H9 (cell line): Measurements from ENCODE around the gene FTO. TPM values are rescaled to one million over a fixed set of nuclear protein-coding genes. Genes with fewer than 3 reads are reported as not detected.

ENCODE experiments used
- DNase-seq: peaks from one replicate; pipeline ENCODE4 v3.0.0-alpha.2; 2017
- H2AFZ ChIP-seq: one replicate; pipeline ENCODE4 v1.6.1; 2013; ENCODE audit warnings: mild to moderate bottlenecking, low read length, control low read depth, moderate library complexity
- H2AK5ac ChIP-seq: 2 replicates; pipeline ENCODE4 v1.6.1; 2013; ENCODE audit warnings: low read length, control low read depth, mixed read lengths; ENCODE audit not compliant: insufficient read length
- H2BK120ac ChIP-seq: one replicate; pipeline ENCODE4 v1.6.1; 2013; ENCODE audit warnings: low read depth, mild to moderate bottlenecking, low read length, control low read depth, inconsistent platforms; ENCODE audit not compliant: poor library complexity, severe bottlenecking
- H2BK12ac ChIP-seq: 2 replicates; pipeline ENCODE4 v1.6.1; 2013; ENCODE audit warnings: low read length, control low read depth, mixed read lengths, low read depth; ENCODE audit not compliant: insufficient read length
- H2BK15ac ChIP-seq: 2 replicates; pipeline ENCODE4 v1.6.1; 2013; ENCODE audit warnings: low read depth, low read length, control low read depth
- H2BK20ac ChIP-seq: one replicate; pipeline ENCODE4 v1.6.1; 2013; ENCODE audit warnings: low read depth, mild to moderate bottlenecking, low read length, control low read depth, inconsistent platforms; ENCODE audit not compliant: poor library complexity, severe bottlenecking
- H2BK5ac ChIP-seq: 2 replicates; pipeline ENCODE4 v1.6.1; 2013; ENCODE audit warnings: low read length, control low read depth, mixed read lengths; ENCODE audit not compliant: insufficient read length
- H3K14ac ChIP-seq: 2 replicates; pipeline ENCODE4 v1.6.1; 2013; ENCODE audit warnings: low read length, control low read depth; ENCODE audit not compliant: insufficient read depth
- H3K18ac ChIP-seq: 2 replicates; pipeline ENCODE4 v1.6.1; 2013; ENCODE audit warnings: low read depth, mild to moderate bottlenecking, mixed read lengths, low read length, control low read depth; ENCODE audit not compliant: insufficient read length
- H3K23ac ChIP-seq: 2 replicates; pipeline ENCODE4 v1.6.1; 2013; ENCODE audit warnings: low read length, control low read depth, mixed read lengths, low read depth; ENCODE audit not compliant: insufficient read length
- H3K23me2 ChIP-seq: 2 replicates; pipeline ENCODE4 v1.6.1; 2013; ENCODE audit warnings: low read depth, mild to moderate bottlenecking, mixed read lengths, low read length, control low read depth; ENCODE audit not compliant: insufficient read length, poor library complexity, severe bottlenecking
- H3K27ac ChIP-seq: 2 replicates; pipeline ENCODE4 v1.5.1; 2013; ENCODE audit warnings: low read length, control low read depth, mixed read lengths, low read depth; ENCODE audit not compliant: insufficient read length
- H3K27me3 ChIP-seq: 2 replicates; pipeline ENCODE4 v1.6.1; 2013; ENCODE audit warnings: low read length, control low read depth, inconsistent platforms; ENCODE audit not compliant: insufficient read depth
- H3K4ac ChIP-seq: 2 replicates; pipeline ENCODE4 v1.6.1; 2013; ENCODE audit warnings: low read depth, mild to moderate bottlenecking, control low read depth, inconsistent platforms, low read length, moderate library complexity
- H3K4me1 ChIP-seq: 2 replicates; pipeline ENCODE4 v1.6.1; 2013; ENCODE audit warnings: low read length, control low read depth, inconsistent platforms; ENCODE audit not compliant: insufficient read depth
- H3K4me2 ChIP-seq: 2 replicates; pipeline ENCODE4 v1.6.1; 2013; ENCODE audit warnings: low read length, control low read depth, mixed read lengths; ENCODE audit not compliant: insufficient read length, insufficient read depth
- H3K56ac ChIP-seq: 2 replicates; pipeline ENCODE4 v1.6.1; 2013; ENCODE audit warnings: low read depth, mild to moderate bottlenecking, mixed read lengths, low read length, control low read depth; ENCODE audit not compliant: insufficient read length
- H3K79me1 ChIP-seq: 2 replicates; pipeline ENCODE4 v1.6.1; 2013; ENCODE audit warnings: low read depth, mild to moderate bottlenecking, moderate library complexity, low read length, control low read depth, inconsistent platforms; ENCODE audit not compliant: insufficient read depth, poor library complexity, severe bottlenecking
- H3K79me2 ChIP-seq: 2 replicates; pipeline ENCODE4 v1.6.1; 2013; ENCODE audit warnings: low read length, control low read depth, inconsistent platforms; ENCODE audit not compliant: insufficient read depth
- H3K9ac ChIP-seq: 2 replicates; pipeline ENCODE4 v1.6.1; 2013; ENCODE audit warnings: low read length, control low read depth, mixed read lengths; ENCODE audit not compliant: insufficient read length; ENCODE audit errors: extremely low read depth
- H3K9me3 ChIP-seq: one replicate; pipeline ENCODE4 v1.6.1; 2013; ENCODE audit warnings: low read depth, low read length, inconsistent platforms; ENCODE audit not compliant: control insufficient read depth
- H3T11ph ChIP-seq: one replicate; pipeline ENCODE4 v1.6.1; 2013; ENCODE audit warnings: mild to moderate bottlenecking, low read length, control low read depth, inconsistent platforms
- H4K20me1 ChIP-seq: one replicate; pipeline ENCODE4 v1.6.1; 2013; ENCODE audit not compliant: control insufficient read depth, insufficient read length, insufficient read depth
- H4K5ac ChIP-seq: 2 replicates; pipeline ENCODE4 v1.6.1; 2013; ENCODE audit warnings: low read depth, mild to moderate bottlenecking, mixed read lengths, low read length, control low read depth; ENCODE audit not compliant: insufficient read length
- H4K8ac ChIP-seq: replicated peaks from 2 replicates; pipeline ENCODE4 v1.6.1; 2013; ENCODE audit warnings: low read length, control low read depth, mixed read lengths, low read depth; ENCODE audit not compliant: insufficient read length
- H4K91ac ChIP-seq: 2 replicates; pipeline ENCODE4 v1.6.1; 2013; ENCODE audit warnings: low read depth, mild to moderate bottlenecking, moderate library complexity, mixed read lengths, low read length, control low read depth; ENCODE audit not compliant: insufficient read length
- H3K27ac Mint-ChIP-seq, 3 experiments: 2 replicates in 2 of 3; 3 replicates in 1 of 3; pipeline ENCODE4 v1.8.0; 2020 to 2021; ENCODE audit warnings: mixed read lengths in 3 of 3, mild to moderate bottlenecking in 1 of 3, moderate library complexity in 1 of 3
- H3K27me3 Mint-ChIP-seq: 2 replicates; pipeline ENCODE4 v1.8.0; 2021; ENCODE audit warnings: low read depth, mild to moderate bottlenecking, moderate library complexity, mixed read lengths
- H3K36me3 Mint-ChIP-seq, 3 experiments: 2 replicates in 2 of 3; 3 replicates in 1 of 3; pipeline ENCODE4 v1.8.0; 2020 to 2021; ENCODE audit warnings: low read depth in 3 of 3, mixed read lengths in 3 of 3; ENCODE audit not compliant: insufficient read depth in 1 of 3
- H3K4me1 Mint-ChIP-seq, 2 experiments: 2 replicates each; pipeline ENCODE4 v1.8.0; 2020; ENCODE audit warnings: mixed read lengths in 2 of 2
- H3K4me3 Mint-ChIP-seq, 2 experiments: 2 replicates in 1 of 2; 3 replicates in 1 of 2; pipeline ENCODE4 v1.8.0; 2020 to 2021; ENCODE audit warnings: mild to moderate bottlenecking in 2 of 2, mixed read lengths in 2 of 2, moderate library complexity in 1 of 2
- H3K9me3 Mint-ChIP-seq, 2 experiments: 2 replicates in 1 of 2; 3 replicates in 1 of 2; pipeline ENCODE4 v1.8.0; 2020; ENCODE audit warnings: mild to moderate bottlenecking in 2 of 2, mixed read lengths in 2 of 2, moderate library complexity in 1 of 2
- CTCF ChIP-seq: fragments of 200-600 bp; sonication (generic); conservative IDR thresholded peaks from 3 replicates; pipeline ENCODE4 v1.8.0; 2021; ENCODE audit warnings: antibody characterized with exemption, mild to moderate bottlenecking
- WGBS: extraction: QIAGEN DNeasy Blood & Tissue Kit; methylation state at CpG from one replicate; pipeline ENCODE4 v1.1.7; 2013; ENCODE audit warnings: missing lambda C conversion rate, low lambda C conversion rate, mixed read lengths; ENCODE audit not compliant: insufficient read length; ENCODE audit errors: extremely low coverage; 5-methylcytosine and 5-hydroxymethylcytosine counted together
- total RNA-seq: library from RNA; stranded (reverse); gene quantifications from 2 replicates; pipeline ENCODE4 v1.2.1, GENCODE V29; 2021

Gene FTO
- total RNA-seq, 1 experiment from 2014 or later = 67.9 TPM

DNA sequence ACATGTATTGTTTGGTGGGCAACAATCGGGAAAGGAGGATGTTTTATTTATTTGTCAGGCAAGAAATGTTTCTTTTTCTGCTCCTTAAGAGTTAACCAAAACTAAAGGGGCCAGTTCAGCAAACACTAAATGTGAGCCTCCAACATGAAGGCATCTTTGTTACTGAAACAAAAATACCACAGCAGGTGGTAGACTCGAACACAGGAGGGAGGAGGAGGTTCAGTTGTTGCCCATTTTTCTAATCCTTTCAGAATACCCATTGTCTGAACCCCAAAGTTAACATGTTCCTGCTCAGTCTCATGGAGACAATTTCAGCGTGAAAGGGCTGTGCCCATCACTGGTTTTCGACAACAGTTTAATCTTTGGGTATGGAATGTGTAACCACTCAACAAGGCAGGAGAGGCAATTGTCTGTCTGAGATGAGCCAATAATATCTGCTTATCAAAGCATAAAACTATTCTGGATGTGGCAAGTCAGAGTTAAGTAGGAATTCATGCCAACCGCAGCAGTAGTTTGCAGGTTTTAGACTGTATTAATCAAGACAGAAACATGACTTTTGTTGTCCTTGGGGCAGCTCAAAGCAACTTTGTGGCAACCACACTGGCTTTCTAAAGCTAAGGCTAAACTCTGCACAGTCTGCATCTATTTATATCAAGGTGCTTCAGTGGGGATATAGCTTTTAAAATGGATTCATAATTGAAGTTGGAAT is 211.7 kb downstream of the FTO start:
- H4K5ac ChIP-seq = no peak overlapping the region
- no peak overlapping the region for H4K91ac ChIP-seq
- no peak overlapping the region for H3K9ac ChIP-seq
- H2BK15ac ChIP-seq = no peak overlapping the region
- TF ChIP-seq CTCF = no peak
- H2AFZ ChIP-seq = no peak overlapping the region
- no peaks in the 10 kb centered on the region for H3K79me2 ChIP-seq
- H3K4ac ChIP-seq = no peak overlapping the region
- no peaks in the 10 kb centered on the region for H3K36me3 Mint-ChIP-seq
- H3K4me2 ChIP-seq = no peak overlapping the region
- no peak overlapping the region for H3K18ac ChIP-seq
- H3K14ac ChIP-seq = no peak overlapping the region
- H3K27ac Mint-ChIP-seq = no peak overlapping the region
- H3K4me3 Mint-ChIP-seq = no peak overlapping the region
- WGBS = no CpG with 5 or more reads among the region's 5 CpGs
- H3T11ph ChIP-seq = no peak overlapping the region
- H4K20me1 ChIP-seq = no peaks in the 10 kb centered on the region
- H3K27ac ChIP-seq = no peak overlapping the region
- no peak overlapping the region for H2BK12ac ChIP-seq
- DNase-seq = no peak
- H3K56ac ChIP-seq = no peak overlapping the region
- no peaks in the 10 kb centered on the region for H3K23me2 ChIP-seq
- H3K27me3 ChIP-seq = no peaks in the 10 kb centered on the region
- peaks cover 4% of the 10 kb centered on the region; the same call in 1 of the 2 replicates for H3K4me1 ChIP-seq
- H2BK120ac ChIP-seq = no peak overlapping the region
- no peak overlapping the region for H2AK5ac ChIP-seq
- no peak overlapping the region for H3K23ac ChIP-seq
- no peak overlapping the region for H4K8ac ChIP-seq
- no peak overlapping the region for H2BK20ac ChIP-seq
- H2BK5ac ChIP-seq = no peak overlapping the region
- H3K79me1 ChIP-seq = no peaks in the 10 kb centered on the region
- H3K9me3 ChIP-seq = no peaks in the 10 kb centered on the region
- H3K27me3 Mint-ChIP-seq = no peaks in the 10 kb centered on the region
- H3K9me3 Mint-ChIP-seq = no peaks in the 10 kb centered on the region
- peaks cover 24 to 33% of the 10 kb centered on the region in 2 experiments for H3K4me1 Mint-ChIP-seq
